Spleen (tissue), 11 donors: ENCODE results near the gene B9D1. TPM values are rescaled to one million over a fixed set of nuclear protein-coding genes. Genes with fewer than 3 reads are reported as not detected.

Source experiments
- DNase-seq: peaks from one replicate; pipeline ENCODE4 v3.0.0-alpha.2; 2020
- H3K27ac ChIP-seq, 8 donors: fragments of 200-600 bp; sonication (generic) in 7 of 8; 1 replicate in 4 of 8; 2 replicates in 4 of 8; pipeline versions ENCODE4 v1.5.0 to v1.8.0; 2016 to 2021; ENCODE audit warnings: inconsistent platforms in 4 of 8, mild to moderate bottlenecking in 4 of 8, moderate library complexity in 1 of 8
- H3K27me3 ChIP-seq, 7 donors: fragments of 200-600 bp; sonication (generic) in 6 of 7; replicated peaks in 1 of 7; 1 replicate in 4 of 7; 2 replicates in 3 of 7; pipeline versions ENCODE4 v1.5.0 to v1.8.0; 2016 to 2021; ENCODE audit warnings: inconsistent platforms in 3 of 7, mild to moderate bottlenecking in 1 of 7
- H3K36me3 ChIP-seq, 6 donors: fragments of 200-600 bp; sonication (generic) in 5 of 6; 1 replicate in 4 of 6; 2 replicates in 2 of 6; pipeline versions ENCODE4 v1.5.0 to v1.8.0; 2016 to 2021; ENCODE audit warnings: inconsistent platforms in 2 of 6
- H3K4me1 ChIP-seq, 6 donors: fragments of 200-600 bp; sonication (generic) in 5 of 6; 1 replicate in 3 of 6; 2 replicates in 3 of 6; pipeline versions ENCODE4 v1.5.0 to v1.8.0; 2016 to 2021; ENCODE audit warnings: inconsistent platforms in 3 of 6
- H3K4me3 ChIP-seq, 8 donors: fragments of 200-600 bp; sonication (generic) in 7 of 8; 1 replicate in 4 of 8; 2 replicates in 4 of 8; pipeline versions ENCODE4 v1.5.0 to v1.8.0; 2016 to 2021; ENCODE audit warnings: inconsistent platforms in 4 of 8, mild to moderate bottlenecking in 4 of 8, moderate library complexity in 2 of 8
- H3K9me3 ChIP-seq, 8 donors: fragments of 200-600 bp; sonication (generic) in 7 of 8; 1 replicate in 4 of 8; 2 replicates in 4 of 8; pipeline versions ENCODE4 v1.5.0 to v1.8.0; 2016 to 2021; ENCODE audit warnings: inconsistent platforms in 4 of 8
- CTCF ChIP-seq, 11 experiments: fragments of 200-600 bp in 7 of 11; fragments of 450-650 bp in 4 of 11; sonication (generic) in 4 of 11; IDR thresholded peaks in 8 of 11; conservative IDR thresholded peaks in 3 of 11; 1 replicate in 7 of 11; 2 replicates in 4 of 11; pipeline versions ENCODE4 v1.4.0 to v1.8.0; 2016 to 2021; ENCODE audit warnings: antibody characterized with exemption in 11 of 11, inconsistent platforms in 4 of 11, mild to moderate bottlenecking in 1 of 11
- POLR2A ChIP-seq, 3 donors: fragments of 450-650 bp; IDR thresholded peaks; one replicate each; pipeline ENCODE4 v1.5.1; 2017; ENCODE audit warnings: antibody characterized with exemption in 3 of 3, mild to moderate bottlenecking in 1 of 3
- POLR2AphosphoS5 ChIP-seq, 3 donors: sonication (generic); formaldehyde crosslinking; IDR thresholded peaks; one replicate each; pipeline ENCODE4 v1.5.1; 2017; ENCODE audit warnings: antibody characterized with exemption in 3 of 3
- WGBS, 5 donors: extraction: QIAGEN DNeasy Blood & Tissue Kit in 3 of 5; methylation state at CpG; one replicate each; pipeline versions ENCODE4 v1.1.5 to v1.1.7; 2013 to 2018; 5-methylcytosine and 5-hydroxymethylcytosine counted together
- intact Hi-C: fragments of 100-400 bp; cut with DNase I; formaldehyde crosslinking; loops from one replicate; pipeline ENCODE4 v1.15.0; 2023; ENCODE audit warnings: low total_unique reads
- polyA plus RNA-seq, 3 donors: library from polyadenylated mRNA; stranded (reverse); fragments of 200-250 nt; gene quantifications; one replicate each; pipeline ENCODE4 v1.2.1, GENCODE V29; 2013
- total RNA-seq, 7 donors: library from RNA; depleted of rRNA in 3 of 7; stranded (reverse); fragments of >200 nt in 3 of 7; fragmentation: NEBNext Ultra II Directional in 4 of 7; extraction: Animal tissue kit (Norgen Biotek cat#: 25700) in 4 of 7; gene quantifications; one replicate each; pipeline versions ENCODE4 v1.1.0 to v1.2.1, GENCODE V29; 2016 to 2021
- donor health status: healthy with polysubstance abuse.
- donor health status: DM: no; HTN: no; CAD: no; lungs with moderate emphysema.
- donor health status: DM: no; HTN: no; CAD: no.
- donor health status: Bipolar disorder and iron deficiency.
- donor health status: healthy.
- donor health status: DM: no; HTN: no; CAD: no.
- donor health status: DM: yes; HTN: yes; CAD: no.

B9D1 gene
- total and polyA plus RNA-seq, 10 donors: 4.3 to 14.1 (median 7.3) TPM

- 80 to 89% (median 82%) methylated on average over 9 to 12 of the region's 12 CpGs for WGBS, 5 donors
- H3K27ac ChIP-seq: peak overlapping the region in 3 of 8 donors; percentile 11 to 18 (median 17)
- peaks cover 0 to 16% (median 0%) of the 10 kb centered on the region in 7 donors for H3K27me3 ChIP-seq
- H3K36me3 ChIP-seq: peaks cover 0 to 28% (median 0%) of the 10 kb centered on the region in 6 donors
- H3K9me3 ChIP-seq: no peaks in the 10 kb centered on the region
- H3K4me1 ChIP-seq: peaks cover 6 to 38% (median 13%) of the 10 kb centered on the region in 6 donors
- no peak for TF ChIP-seq POLR2A (IDR thresholded peaks at IDR 0.05)
- no peak for TF ChIP-seq POLR2AphosphoS5 (IDR thresholded peaks at IDR 0.05)
- TF ChIP-seq CTCF (IDR thresholded peaks at IDR 0.05 in 8 of 11, conservative IDR thresholded peaks at IDR 0.05 in 3 of 11): no peak
- no peak overlapping the region for H3K4me3 ChIP-seq
- no peak for DNase-seq
- intact Hi-C loops: no loop called here
Observed at GRCh38 chr17:19333736-19334290, 28.7 kb downstream of the B9D1 start.

- Histone ChIP-seq H3K4me3 (no peak overlapping the region), H3K36me3 (peaks cover 0 to 34% (median 0%) of the 10 kb centered on the region in 6 donors), H3K9me3 (no peaks in the 10 kb centered on the region), H3K4me1 (peaks cover 4 to 32% (median 10%) of the 10 kb centered on the region in 6 donors), H3K27ac (no peak overlapping the region), H3K27me3 (peaks cover 0 to 16% (median 0%) of the 10 kb centered on the region in 7 donors)
- 94 to 100% (median 100%) methylated on average over 1 of the region's 1 CpG for WGBS, 5 donors
- no peak for DNase-seq
- TF ChIP-seq POLR2AphosphoS5 (IDR thresholded peaks at IDR 0.05) (no peak), CTCF (IDR thresholded peaks at IDR 0.05 in 8 of 11, conservative IDR thresholded peaks at IDR 0.05 in 3 of 11) (no peak), POLR2A (IDR thresholded peaks at IDR 0.05) (no peak)
- intact Hi-C loops: no loop called here
Observed at GRCh38 chr17:19333132-19333440, 29.4 kb downstream of the B9D1 start.

- Histone ChIP-seq H3K4me3 (no peak overlapping the region), H3K9me3 (no peaks in the 10 kb centered on the region), H3K27ac (no peak overlapping the region), H3K36me3 (peaks cover 0 to 34% (median 0%) of the 10 kb centered on the region in 6 donors), H3K4me1 (peaks cover 0 to 26% (median 5%) of the 10 kb centered on the region in 6 donors), H3K27me3 (peaks cover 0 to 11% (median 0%) of the 10 kb centered on the region in 7 donors)
- TF ChIP-seq POLR2A (IDR thresholded peaks at IDR 0.05) (no peak), POLR2AphosphoS5 (IDR thresholded peaks at IDR 0.05) (no peak), CTCF (IDR thresholded peaks at IDR 0.05 in 8 of 11, conservative IDR thresholded peaks at IDR 0.05 in 3 of 11) (no peak)
- WGBS, 5 donors: 80 to 89% (median 83%) methylated on average over 6 of the region's 6 CpGs
- no peak for DNase-seq
- intact Hi-C loops: no loop called here
Observed at GRCh38 chr17:19332371-19333131, 30.0 kb downstream of the B9D1 start.

GRCh38 chr17:19331543-19332245 lies 30.8 kb downstream of the B9D1 start:
- no peak overlapping the region for H3K27ac ChIP-seq
- peaks cover 0 to 18% (median 0%) of the 10 kb centered on the region in 6 donors for H3K4me1 ChIP-seq
- intact Hi-C loops: no loop called here
- WGBS, 5 donors: 86 to 92% (median 90%) methylated on average over 7 to 13 of the region's 13 CpGs
- H3K4me3 ChIP-seq: no peak overlapping the region
- H3K27me3 ChIP-seq: peaks cover 0 to 6% (median 0%) of the 10 kb centered on the region in 7 donors
- no peak for DNase-seq
- no peak for TF ChIP-seq POLR2AphosphoS5 (IDR thresholded peaks at IDR 0.05)
- TF ChIP-seq POLR2A (IDR thresholded peaks at IDR 0.05): no peak
- TF ChIP-seq CTCF (IDR thresholded peaks at IDR 0.05 in 8 of 11, conservative IDR thresholded peaks at IDR 0.05 in 3 of 11): no peak
- no peaks in the 10 kb centered on the region for H3K9me3 ChIP-seq
- peaks cover 0 to 34% (median 0%) of the 10 kb centered on the region in 6 donors for H3K36me3 ChIP-seq
